Testis (tissue), 3 donors: ENCODE results near the gene RBMX. TPM values are rescaled to one million over a fixed set of nuclear protein-coding genes. Genes with fewer than 3 reads are reported as not detected.

Experiments
- DNase-seq: peaks from one replicate; pipeline ENCODE4 v3.0.0-alpha.2; 2019
- H3K27ac ChIP-seq, 2 donors: fragments of 200-600 bp; sonication (generic); one replicate each; pipeline ENCODE4 v1.5.1; 2019
- H3K27me3 ChIP-seq: fragments of 200-600 bp; sonication (generic); one replicate; pipeline ENCODE4 v1.5.1; 2019
- H3K36me3 ChIP-seq: fragments of 200-600 bp; sonication (generic); one replicate; pipeline ENCODE4 v1.5.1; 2017; ENCODE audit warnings: low read depth; ENCODE audit errors: missing control alignments
- H3K4me1 ChIP-seq: fragments of 200-600 bp; sonication (generic); one replicate; pipeline ENCODE4 v1.5.1; 2019
- H3K4me3 ChIP-seq, 2 donors: fragments of 200-600 bp; sonication (generic); one replicate each; pipeline ENCODE4 v1.5.1; 2017 to 2019
- H3K9me3 ChIP-seq: fragments of 200-600 bp; sonication (generic); one replicate; pipeline ENCODE4 v1.5.1; 2017
- CTCF ChIP-seq, 3 experiments: fragments of 450-650 bp in 2 of 3; fragments of 200-600 bp in 1 of 3; sonication (generic) in 1 of 3; IDR thresholded peaks; one replicate each; pipeline ENCODE4 v1.5.1; 2016 to 2019; ENCODE audit warnings: antibody characterized with exemption in 3 of 3, mild to moderate bottlenecking in 2 of 3, moderate library complexity in 1 of 3
- POLR2A ChIP-seq: fragments of 450-650 bp; IDR thresholded peaks from one replicate; pipeline ENCODE4 v1.6.1; 2017; ENCODE audit warnings: antibody characterized with exemption, mild to moderate bottlenecking, moderate library complexity
- WGBS, 2 donors: methylation state at CpG; one replicate each; pipeline ENCODE4 v1.1.5; 2018; 5-methylcytosine and 5-hydroxymethylcytosine counted together
- intact Hi-C: fragments of 100-400 bp; cut with DNase I; formaldehyde crosslinking; loops from one replicate; pipeline ENCODE4 v1.15.1; 2023; ENCODE audit warnings: low total_unique reads
- polyA plus RNA-seq: library from polyadenylated mRNA; stranded (reverse); fragments of 350-450 nt; fragmentation: Illumina TruSeq; extraction: RNeasy Lipid Tissue Mini Kit (QIAGEN cat#74804); gene quantifications from one replicate; pipeline ENCODE4 v1.2.3, GENCODE V29; 2014; ENCODE audit warnings: low read depth, low replicate concordance; ENCODE audit not compliant: insufficient read depth
- small RNA-seq, 2 donors: library from RNA; depleted of rRNA; stranded (forward); fragments of <200 nt; gene quantifications; one replicate each; pipeline ENCODE3, GENCODE V24; 2016
- total RNA-seq, 2 donors: library from RNA; depleted of rRNA; stranded (reverse); fragments of >200 nt; gene quantifications; one replicate each; pipeline ENCODE4 v1.2.3, GENCODE V29; 2016

The RBMX gene
- total and polyA plus RNA-seq, 3 donors from 2014 or later, result 106 to 164 (median 135) TPM

- Histone ChIP-seq H3K36me3 (no peaks in the 10 kb centered on the region), H3K27ac (no peak overlapping the region), H3K9me3 (no peaks in the 10 kb centered on the region), H3K27me3 (no peaks in the 10 kb centered on the region), H3K4me3 (no peak overlapping the region), H3K4me1 (no peaks in the 10 kb centered on the region)
- TF ChIP-seq CTCF (IDR thresholded peaks at IDR 0.05) (no peak), POLR2A (no peak)
- intact Hi-C loops, result no loop called here
- WGBS, 2 donors, result 88 to 100% methylated on average over 1 to 2 of the region's 2 CpGs
- no peak for DNase-seq
Measured at GRCh38 chrX:136825771-136826170, 54.8 kb downstream of the RBMX start.

Small RNA genes within 50 kb of the gene (small RNA-seq; reads per million reads assigned to genes)
- 0 reads per million in 2 donors for gene SNORD61

Other genes starting within 250 kb of the RBMX start
- not detected for gene CD40LG, start 232.6 kb downstream of the RBMX start, total RNA-seq
- 0.84 TPM for gene CD40LG, start 232.6 kb downstream of the RBMX start, polyA plus RNA-seq
- 1 to 10 TPM; 5.7 to 6.8 TPM for gene ARHGEF6, start 99.8 kb downstream of the RBMX start, total RNA-seq
- gene ARHGEF6, start 99.8 kb downstream of the RBMX start, polyA plus RNA-seq, result 7.0 TPM
- gene GPR101, start 153.3 kb upstream of the RBMX start, total RNA-seq, result not detected
- not detected for gene GPR101, start 153.3 kb upstream of the RBMX start, polyA plus RNA-seq